K562 (cell line): ENCODE results near the gene SOX18. TPM values are rescaled to one million over a fixed set of nuclear protein-coding genes. Genes with fewer than 3 reads are reported as not detected.
"Not testable (repeated sequence)": the region's sequence is repeated elsewhere in the genome, so short reads cannot be mapped to it uniquely, and the experiment has no call there.

Source experiments
- ATAC-seq: fragments of 200-7000 bp; cut with Tn5 transposase; 3 replicates; pipeline ENCODE4 v1.9.1; 2020; ENCODE audit warnings: moderate library complexity
- BruUV-seq: library from RNA; stranded (reverse); fragments of 400-500 nt; replicated peaks from 2 replicates; lab custom pipeline; 2021; lab: Mats Ljungman, UMichigan
- CTCF ChIA-PET: fragments of 300-600 bp; formaldehyde crosslinking; extraction: SDS; loops from one replicate; lab custom pipeline; 2021; ENCODE audit warnings: low intra/inter-chr PET ratio; lab: Yijun Ruan, JAX
- POLR2A ChIA-PET: fragments of 300-600, 350-650 bp; sonication (Branson Sonifier 250); formaldehyde crosslinking; extraction: SDS; loops from one replicate; lab custom pipeline; 2021; ENCODE audit warnings: antibody characterized with exemption, inconsistent platforms; lab: Yijun Ruan, JAX
- DNase-seq, 4 experiments: peaks; one replicate each; pipeline versions ENCODE4 v3.0.0 to v3.0.0-alpha.2; 2011 to 2018; ENCODE audit warnings: low spot score in 3 of 4, mixed read lengths in 3 of 4; ENCODE audit errors: extremely low read depth in 1 of 4
- FAIRE-seq: peaks from 2 replicates; lab custom pipeline; 2011; peaks lifted over from hg19 to GRCh38; lab: Jason Lieb, UNC
- H2AFZ ChIP-seq: 2 replicates; pipeline ENCODE4 v1.6.0; 2011; ENCODE audit warnings: low read depth, low read length, control low read depth, inconsistent platforms
- H3K27ac ChIP-seq: fragments of 200-600 bp; 3 replicates; pipeline ENCODE4 v1.8.0; 2011; ENCODE audit warnings: low read depth, mild to moderate bottlenecking, control low read depth, inconsistent platforms, low read length, moderate library complexity, mixed read lengths; ENCODE audit errors: extremely low read depth
- H3K27me3 ChIP-seq, 2 experiments: fragments of 300-600 bp in 1 of 2; 2 replicates in 1 of 2; 3 replicates in 1 of 2; pipeline versions ENCODE4 v1.6.0 to v1.8.0; 2011; ENCODE audit warnings: inconsistent platforms in 2 of 2, low read length in 2 of 2, mild to moderate bottlenecking in 1 of 2, mixed read lengths in 1 of 2, moderate library complexity in 1 of 2; ENCODE audit not compliant: control insufficient read depth in 2 of 2, insufficient read depth in 2 of 2
- H3K36me3 ChIP-seq: fragments of 300-600 bp; 3 replicates; pipeline ENCODE4 v1.8.0; 2011; ENCODE audit warnings: mild to moderate bottlenecking, low read length, inconsistent platforms; ENCODE audit not compliant: control insufficient read depth, insufficient read depth
- H3K4me1 ChIP-seq, 2 experiments: fragments of 200-600 bp in 1 of 2; replicated peaks in 1 of 2; 2 replicates in 1 of 2; 3 replicates in 1 of 2; pipeline versions ENCODE4 v1.5.1 to v1.8.0; 2011; ENCODE audit warnings: inconsistent platforms in 2 of 2, low read length in 2 of 2, mild to moderate bottlenecking in 1 of 2, mixed read lengths in 1 of 2, moderate library complexity in 1 of 2; ENCODE audit not compliant: control insufficient read depth in 2 of 2, insufficient read depth in 2 of 2
- H3K4me2 ChIP-seq: 2 replicates; pipeline ENCODE4 v1.6.1; 2011; ENCODE audit warnings: low read length, control low read depth, inconsistent platforms, mixed read lengths; ENCODE audit not compliant: insufficient read depth
- H3K4me3 ChIP-seq: fragments of 200-600 bp; sonication (generic), shearing (Covaris generic); 2 replicates; pipeline ENCODE4 v1.5.1; 2016; ENCODE audit warnings: control low read depth, inconsistent platforms
- H3K79me2 ChIP-seq: fragments of 200-600 bp; 3 replicates; pipeline ENCODE4 v1.8.0; 2011; ENCODE audit warnings: low read length, inconsistent platforms; ENCODE audit not compliant: control insufficient read depth, insufficient read depth
- H3K9ac ChIP-seq, 2 experiments: 2 replicates each; pipeline versions ENCODE4 v1.6.0 to v1.6.1; 2011; ENCODE audit warnings: low read depth in 2 of 2, low read length in 2 of 2, control low read depth in 1 of 2, inconsistent platforms in 1 of 2, mild to moderate bottlenecking in 1 of 2, mixed read lengths in 1 of 2; ENCODE audit not compliant: insufficient read depth in 1 of 2
- H3K9me1 ChIP-seq: one replicate; pipeline ENCODE4 v1.6.0; 2011; ENCODE audit warnings: inconsistent platforms, mild to moderate bottlenecking, low read length, moderate library complexity; ENCODE audit not compliant: control insufficient read depth, insufficient read depth
- H3K9me3 ChIP-seq: replicated peaks from 2 replicates; pipeline ENCODE4 v1.5.1; 2011; ENCODE audit warnings: low read depth, low read length, inconsistent platforms; ENCODE audit not compliant: control insufficient read depth, insufficient read depth
- H4K20me1 ChIP-seq: replicated peaks from 2 replicates; pipeline ENCODE4 v1.6.1; 2011; ENCODE audit warnings: low read length, inconsistent platforms, mixed read lengths; ENCODE audit not compliant: control insufficient read depth, insufficient read depth
- WGBS: fragments of 100-300 bp; shearing (Covaris generic); methylation state at CpG from one replicate; pipeline ENCODE4 v1.1.6; 2016; ENCODE audit warnings: low coverage, mixed read lengths; ENCODE audit not compliant: insufficient coverage; ENCODE audit errors: missing lambda C conversion rate; 5-methylcytosine and 5-hydroxymethylcytosine counted together
- in situ Hi-C: fragments of 300-500 bp; cut with MboI; formaldehyde crosslinking; loops from 4 replicates; pipeline ENCODE4 v1.15.0; 2018; ENCODE audit warnings: inconsistent platforms, mixed read lengths
- intact Hi-C: fragments of 100-400 bp; cut with micrococcal nuclease; formaldehyde crosslinking; loops from 2 replicates; pipeline ENCODE4 v1.14.2; 2022
- polyA plus RNA-seq, 8 experiments: library from polyadenylated mRNA; depleted of rRNA in 4 of 8; stranded (reverse) in 5 of 8; unstranded in 3 of 8; fragments of >200 nt; fragmentation: Nextera tagmentation in 2 of 8; fragmentation: Illumina TruSeq in 1 of 8; extraction: Ambion mirVana in 2 of 8; extraction: Trizol in 1 of 8; gene quantifications; 2 replicates each; pipeline versions ENCODE4 v1.2.1 to v1.2.3, GENCODE V29; 2011 to 2014; ENCODE audit warnings: inconsistent platforms in 1 of 8, missing spikeins in 1 of 8
- total RNA-seq, 7 experiments: library from RNA; depleted of rRNA in 6 of 7; stranded (reverse); fragments of >200 nt in 6 of 7; fragmentation: Illumina TruSeq in 2 of 7; extraction: Trizol in 2 of 7; gene quantifications; 2 replicates each; pipeline versions ENCODE4 v1.2.1 to v1.2.3, GENCODE V29; 2011 to 2021; ENCODE audit warnings: low replicate concordance in 1 of 7

The SOX18 gene
- total and polyA plus RNA-seq, 9 of the 15 experiments (the other 6 are each of a cell fraction or from before 2014, with no cell fraction given), result 0.15 to 19.8 (median 0.33) TPM

GRCh38 chr20:64088586-64088985 is 39.1 kb upstream of the SOX18 start:
- POLR2A ChIA-PET, result interaction anchor here (0.7 kb wide), 2 partner anchors 13 to 184 kb away, joined by 3 read pairs; no protein-coding TSS in a partner anchor
- H4K20me1 ChIP-seq, ATAC-seq, in situ Hi-C loops, H3K4me3 ChIP-seq, H3K27ac ChIP-seq, H2AFZ ChIP-seq, H3K36me3 ChIP-seq, CTCF ChIA-PET, BruUV-seq, H3K9me1 ChIP-seq, DNase-seq, H3K79me2 ChIP-seq, H3K9me3 ChIP-seq, H3K4me2 ChIP-seq, intact Hi-C loops: not testable (repeated sequence)
- H3K9ac ChIP-seq, result peak overlapping the region in 1 of 2 experiments; percentile 26; a peak in 1 of 4 replicates
- FAIRE-seq, result peak; percentile 92
- H3K27me3 ChIP-seq, result peaks cover 6 to 37% of the 10 kb centered on the region in 2 experiments; a peak in 4 of 5 replicates
- peaks cover 0 to 41% of the 10 kb centered on the region in 2 experiments; a peak in 2 of 5 replicates for H3K4me1 ChIP-seq

- POLR2A ChIA-PET, result interaction anchor here (0.7 kb wide), 1 partner anchor 15 kb away, joined by 3 read pairs; no protein-coding TSS in a partner anchor
- H3K4me2 ChIP-seq, DNase-seq, H3K9me1 ChIP-seq, H3K27ac ChIP-seq, H3K9me3 ChIP-seq, H3K4me3 ChIP-seq, intact Hi-C loops, H3K79me2 ChIP-seq, CTCF ChIA-PET, BruUV-seq, ATAC-seq, H3K9ac ChIP-seq, H3K36me3 ChIP-seq, in situ Hi-C loops, H2AFZ ChIP-seq, H4K20me1 ChIP-seq, FAIRE-seq: not testable (repeated sequence)
- 23% methylated on average over 6 of the region's 36 CpGs for WGBS
- H3K4me1 ChIP-seq, result peaks cover 3 to 43% of the 10 kb centered on the region in 2 experiments; a peak in 3 of 5 replicates
- peaks cover 6 to 37% of the 10 kb centered on the region in 2 experiments; a peak in 4 of 5 replicates for H3K27me3 ChIP-seq
Observed at GRCh38 chr20:64087226-64087825, 37.9 kb upstream of the SOX18 start.
